ENCODE measurements around the gene MTHFD2.

Gene MTHFD2

GRCh38 chr2:74232426-74232825 lies 34.0 kb downstream of the MTHFD2 start:
- DNase-seq, result no peak

GRCh38 chr2:74233648-74234047 lies 35.2 kb downstream of the MTHFD2 start:
- DNase-seq, result no peak

DNA sequence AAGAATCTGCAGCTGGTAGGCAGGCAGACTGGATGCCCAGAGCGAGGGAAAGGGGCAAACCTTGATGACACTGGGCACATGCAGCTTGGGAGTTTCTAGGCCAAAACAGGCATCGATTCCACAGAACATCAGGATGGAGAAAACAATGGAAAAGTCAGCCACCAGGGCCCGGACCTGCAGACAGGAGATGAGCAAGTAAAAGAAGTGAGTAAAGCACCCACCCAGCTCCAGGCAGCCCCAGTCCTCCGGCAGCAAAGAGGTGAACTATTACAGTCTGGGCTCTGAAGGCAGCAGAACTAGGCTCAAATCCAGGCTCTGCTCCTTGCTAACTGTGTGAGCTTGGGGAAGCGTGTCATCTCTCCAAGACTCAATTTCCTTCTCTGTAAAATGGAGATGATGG lies 36.6 kb downstream of the MTHFD2 start:
- no peak for DNase-seq

GRCh38 chr2:74238879-74239278 lies 40.5 kb downstream of the MTHFD2 start:
- DNase-seq, result peak; percentile 74

GRCh38 chr2:74239346-74239745 lies 40.9 kb downstream of the MTHFD2 start:
- no peak for DNase-seq

GRCh38 chr2:74242354-74243071 lies 44.1 kb downstream of the MTHFD2 start:
- no peak for DNase-seq

DNA sequence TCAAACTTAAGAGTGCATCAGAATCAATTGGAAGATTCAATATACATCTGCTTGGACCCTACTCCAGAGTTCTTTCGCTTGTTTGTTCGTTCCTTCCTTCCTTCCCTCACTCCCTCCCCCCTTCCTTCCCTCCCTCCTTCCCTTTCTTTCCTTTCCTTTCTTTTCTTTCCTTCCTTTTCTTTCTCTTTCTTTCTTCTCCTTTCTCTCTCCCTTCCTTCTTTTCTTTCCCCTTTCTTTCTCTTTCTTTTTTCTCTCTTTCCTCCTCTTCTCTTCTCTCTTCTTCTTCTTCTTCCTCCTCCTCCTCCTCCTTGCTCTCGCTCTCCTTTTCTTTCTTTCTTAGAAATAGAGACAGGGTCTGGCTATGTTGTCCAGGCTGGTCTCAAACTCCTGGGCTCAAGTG lies 45.9 kb downstream of the MTHFD2 start:
- no peak for DNase-seq

- no peak for DNase-seq
Measured at GRCh38 chr2:74246496-74247195, 48.2 kb downstream of the MTHFD2 start.

DNA sequence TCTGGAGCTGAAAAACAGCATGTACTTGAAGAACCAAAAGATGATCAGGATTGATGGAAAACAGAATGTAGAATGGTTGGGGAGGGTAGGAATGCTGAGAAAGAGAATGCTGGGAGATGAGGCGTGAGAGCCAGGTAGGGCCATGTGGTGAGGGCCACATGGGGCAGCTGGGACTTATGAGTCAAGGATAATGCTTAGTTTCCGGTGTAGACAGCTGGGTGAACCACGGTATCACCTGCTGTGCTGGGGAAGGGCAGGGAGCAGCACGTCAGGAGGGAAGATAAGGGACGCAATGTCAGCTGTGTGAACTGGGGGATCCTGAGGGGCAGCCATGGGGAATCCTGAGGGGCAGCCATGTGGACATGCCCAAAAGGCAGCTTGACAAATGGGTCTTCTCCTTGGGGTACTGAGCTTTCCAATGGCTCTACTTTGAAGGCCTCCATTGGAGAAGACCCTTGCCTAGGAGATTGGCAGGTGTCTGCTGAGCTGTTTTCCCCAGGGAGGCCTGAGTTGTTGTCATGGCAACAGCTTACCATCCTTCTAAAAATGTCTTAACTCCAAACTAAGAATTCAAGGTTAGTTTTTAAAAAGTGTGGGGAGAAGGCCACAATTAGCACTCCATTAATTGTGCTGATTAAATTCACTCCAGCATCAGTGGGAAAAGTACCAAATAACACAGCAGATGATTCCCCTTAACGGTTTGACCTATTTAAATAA lies 51.1 kb downstream of the MTHFD2 start:
- DNase-seq, result no peak

GRCh38 chr2:74250189-74250631 lies 51.8 kb downstream of the MTHFD2 start:
- peak; percentile 26 for DNase-seq

DNA sequence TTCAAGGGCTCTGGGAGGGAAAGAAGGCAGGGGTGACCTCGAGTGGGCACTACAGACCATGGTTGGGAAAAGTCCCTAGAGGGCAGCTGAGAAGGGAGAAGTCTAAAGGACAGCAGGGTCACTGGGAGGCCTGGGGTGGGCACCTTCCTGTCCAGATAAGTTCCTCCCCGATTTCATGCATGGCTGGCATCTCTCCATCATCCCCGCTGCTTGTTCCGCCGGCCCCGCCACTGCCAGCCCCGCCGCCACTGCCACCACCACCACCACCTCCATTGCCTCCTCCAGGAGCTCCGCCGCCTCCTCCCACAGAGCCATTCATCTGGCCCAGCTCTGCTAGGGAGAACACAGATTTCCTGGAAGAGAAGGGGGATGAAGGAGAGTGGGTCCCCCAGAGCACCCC lies 53.6 kb downstream of the MTHFD2 start:
- no peak for DNase-seq

- no peak for DNase-seq
Measured at GRCh38 chr2:74252862-74253261, 54.4 kb downstream of the MTHFD2 start.

GRCh38 chr2:74253306-74253970 lies 55.0 kb downstream of the MTHFD2 start:
- DNase-seq, result no peak

DNA sequence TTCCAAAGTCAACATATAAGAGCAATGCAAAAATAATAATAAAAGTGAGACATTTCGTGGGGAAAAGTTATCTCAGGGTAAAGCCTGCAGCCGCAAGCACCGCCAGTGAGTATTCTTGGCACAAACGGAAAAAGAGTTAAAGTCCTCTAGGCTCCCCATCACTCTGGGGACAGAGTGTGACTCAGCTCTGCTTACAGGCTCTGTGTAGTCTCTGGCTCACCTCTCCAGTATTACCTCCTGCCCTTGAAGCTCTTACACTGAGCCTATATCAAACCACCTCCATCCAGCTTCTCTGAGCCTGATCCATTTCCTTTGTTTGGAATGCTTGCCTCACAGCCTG lies 55.5 kb downstream of the MTHFD2 start:
- DNase-seq, result peak; percentile 45

GRCh38 chr2:74255660-74256213 lies 57.3 kb downstream of the MTHFD2 start:
- no peak for DNase-seq

- DNase-seq, result no peak
Measured at GRCh38 chr2:74259191-74259590, 60.8 kb downstream of the MTHFD2 start.

GRCh38 chr2:74259733-74260132 lies 61.3 kb downstream of the MTHFD2 start:
- no peak for DNase-seq

GRCh38 chr2:74260495-74260894 lies 62.1 kb downstream of the MTHFD2 start:
- DNase-seq, result no peak

- DNase-seq, result peak; percentile 31
Measured at GRCh38 chr2:74261204-74261864, 62.9 kb downstream of the MTHFD2 start.

GRCh38 chr2:74262681-74263080 lies 64.3 kb downstream of the MTHFD2 start:
- no peak for DNase-seq

DNA sequence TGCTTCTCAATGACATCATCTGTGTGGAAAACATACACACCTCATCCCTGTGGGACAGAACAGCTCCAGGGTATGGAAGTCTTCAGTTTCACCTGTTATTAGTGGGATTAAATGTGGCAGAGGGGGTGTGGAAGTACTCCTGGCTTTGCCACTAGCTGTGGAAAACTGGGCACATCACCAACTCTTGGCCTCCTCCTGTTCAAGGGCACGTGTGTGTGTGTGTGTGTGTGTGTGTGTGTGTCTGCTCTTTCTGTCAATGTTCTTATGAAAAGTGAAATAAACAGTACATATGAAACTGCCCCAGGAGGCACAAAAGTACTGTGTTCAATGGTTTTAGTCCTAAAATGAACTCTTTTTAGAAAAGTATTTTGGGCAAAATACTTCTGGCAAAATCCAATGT lies 65.9 kb downstream of the MTHFD2 start:
- no peak for DNase-seq

GRCh38 chr2:74267068-74267467 lies 68.7 kb downstream of the MTHFD2 start:
- DNase-seq, result no peak

All from fibroblast of skin of right biceps (primary cell).